ENCODE results near the gene STRN3.

GRCh38 chr14:31027847-31028246, 1.7 kb upstream of the STRN3 start:
- TF ChIP-seq POLR2AphosphoS5 (IDR thresholded peaks at IDR 0.05; ENCODE audit: low read depth, low read length) (no peak), POLR2A (IDR thresholded peaks at IDR 0.05; ENCODE audit: low read depth, low read length) (no peak)

Measured in GM12891 (cell line).